H9 (cell line): ENCODE measurements around the gene CYSTM1. TPM values are rescaled to one million over a fixed set of nuclear protein-coding genes. Genes with fewer than 3 reads are reported as not detected.

Experiments used
- DNase-seq: peaks from one replicate; pipeline ENCODE4 v3.0.0-alpha.2; 2017
- H2AFZ ChIP-seq: one replicate; pipeline ENCODE4 v1.6.1; 2013; ENCODE audit warnings: mild to moderate bottlenecking, low read length, control low read depth, moderate library complexity
- H2AK5ac ChIP-seq: 2 replicates; pipeline ENCODE4 v1.6.1; 2013; ENCODE audit warnings: low read length, control low read depth, mixed read lengths; ENCODE audit not compliant: insufficient read length
- H2BK120ac ChIP-seq: one replicate; pipeline ENCODE4 v1.6.1; 2013; ENCODE audit warnings: low read depth, mild to moderate bottlenecking, low read length, control low read depth, inconsistent platforms; ENCODE audit not compliant: poor library complexity, severe bottlenecking
- H2BK12ac ChIP-seq: 2 replicates; pipeline ENCODE4 v1.6.1; 2013; ENCODE audit warnings: low read length, control low read depth, mixed read lengths, low read depth; ENCODE audit not compliant: insufficient read length
- H2BK15ac ChIP-seq: 2 replicates; pipeline ENCODE4 v1.6.1; 2013; ENCODE audit warnings: low read depth, low read length, control low read depth
- H2BK20ac ChIP-seq: one replicate; pipeline ENCODE4 v1.6.1; 2013; ENCODE audit warnings: low read depth, mild to moderate bottlenecking, low read length, control low read depth, inconsistent platforms; ENCODE audit not compliant: poor library complexity, severe bottlenecking
- H2BK5ac ChIP-seq: 2 replicates; pipeline ENCODE4 v1.6.1; 2013; ENCODE audit warnings: low read length, control low read depth, mixed read lengths; ENCODE audit not compliant: insufficient read length
- H3K14ac ChIP-seq: 2 replicates; pipeline ENCODE4 v1.6.1; 2013; ENCODE audit warnings: low read length, control low read depth; ENCODE audit not compliant: insufficient read depth
- H3K18ac ChIP-seq: 2 replicates; pipeline ENCODE4 v1.6.1; 2013; ENCODE audit warnings: low read depth, mild to moderate bottlenecking, mixed read lengths, low read length, control low read depth; ENCODE audit not compliant: insufficient read length
- H3K23ac ChIP-seq: 2 replicates; pipeline ENCODE4 v1.6.1; 2013; ENCODE audit warnings: low read length, control low read depth, mixed read lengths, low read depth; ENCODE audit not compliant: insufficient read length
- H3K23me2 ChIP-seq: 2 replicates; pipeline ENCODE4 v1.6.1; 2013; ENCODE audit warnings: low read depth, mild to moderate bottlenecking, mixed read lengths, low read length, control low read depth; ENCODE audit not compliant: insufficient read length, poor library complexity, severe bottlenecking
- H3K27ac ChIP-seq: 2 replicates; pipeline ENCODE4 v1.5.1; 2013; ENCODE audit warnings: low read length, control low read depth, mixed read lengths, low read depth; ENCODE audit not compliant: insufficient read length
- H3K27me3 ChIP-seq: 2 replicates; pipeline ENCODE4 v1.6.1; 2013; ENCODE audit warnings: low read length, control low read depth, inconsistent platforms; ENCODE audit not compliant: insufficient read depth
- H3K4ac ChIP-seq: 2 replicates; pipeline ENCODE4 v1.6.1; 2013; ENCODE audit warnings: low read depth, mild to moderate bottlenecking, control low read depth, inconsistent platforms, low read length, moderate library complexity
- H3K4me1 ChIP-seq: 2 replicates; pipeline ENCODE4 v1.6.1; 2013; ENCODE audit warnings: low read length, control low read depth, inconsistent platforms; ENCODE audit not compliant: insufficient read depth
- H3K4me2 ChIP-seq: 2 replicates; pipeline ENCODE4 v1.6.1; 2013; ENCODE audit warnings: low read length, control low read depth, mixed read lengths; ENCODE audit not compliant: insufficient read length, insufficient read depth
- H3K56ac ChIP-seq: 2 replicates; pipeline ENCODE4 v1.6.1; 2013; ENCODE audit warnings: low read depth, mild to moderate bottlenecking, mixed read lengths, low read length, control low read depth; ENCODE audit not compliant: insufficient read length
- H3K79me1 ChIP-seq: 2 replicates; pipeline ENCODE4 v1.6.1; 2013; ENCODE audit warnings: low read depth, mild to moderate bottlenecking, moderate library complexity, low read length, control low read depth, inconsistent platforms; ENCODE audit not compliant: insufficient read depth, poor library complexity, severe bottlenecking
- H3K79me2 ChIP-seq: 2 replicates; pipeline ENCODE4 v1.6.1; 2013; ENCODE audit warnings: low read length, control low read depth, inconsistent platforms; ENCODE audit not compliant: insufficient read depth
- H3K9ac ChIP-seq: 2 replicates; pipeline ENCODE4 v1.6.1; 2013; ENCODE audit warnings: low read length, control low read depth, mixed read lengths; ENCODE audit not compliant: insufficient read length; ENCODE audit errors: extremely low read depth
- H3K9me3 ChIP-seq: one replicate; pipeline ENCODE4 v1.6.1; 2013; ENCODE audit warnings: low read depth, low read length, inconsistent platforms; ENCODE audit not compliant: control insufficient read depth
- H3T11ph ChIP-seq: one replicate; pipeline ENCODE4 v1.6.1; 2013; ENCODE audit warnings: mild to moderate bottlenecking, low read length, control low read depth, inconsistent platforms
- H4K20me1 ChIP-seq: one replicate; pipeline ENCODE4 v1.6.1; 2013; ENCODE audit not compliant: control insufficient read depth, insufficient read length, insufficient read depth
- H4K5ac ChIP-seq: 2 replicates; pipeline ENCODE4 v1.6.1; 2013; ENCODE audit warnings: low read depth, mild to moderate bottlenecking, mixed read lengths, low read length, control low read depth; ENCODE audit not compliant: insufficient read length
- H4K8ac ChIP-seq: replicated peaks from 2 replicates; pipeline ENCODE4 v1.6.1; 2013; ENCODE audit warnings: low read length, control low read depth, mixed read lengths, low read depth; ENCODE audit not compliant: insufficient read length
- H4K91ac ChIP-seq: 2 replicates; pipeline ENCODE4 v1.6.1; 2013; ENCODE audit warnings: low read depth, mild to moderate bottlenecking, moderate library complexity, mixed read lengths, low read length, control low read depth; ENCODE audit not compliant: insufficient read length
- H3K27ac Mint-ChIP-seq, 3 experiments: 2 replicates in 2 of 3; 3 replicates in 1 of 3; pipeline ENCODE4 v1.8.0; 2020 to 2021; ENCODE audit warnings: mixed read lengths in 3 of 3, mild to moderate bottlenecking in 1 of 3, moderate library complexity in 1 of 3
- H3K27me3 Mint-ChIP-seq: 2 replicates; pipeline ENCODE4 v1.8.0; 2021; ENCODE audit warnings: low read depth, mild to moderate bottlenecking, moderate library complexity, mixed read lengths
- H3K36me3 Mint-ChIP-seq, 3 experiments: 2 replicates in 2 of 3; 3 replicates in 1 of 3; pipeline ENCODE4 v1.8.0; 2020 to 2021; ENCODE audit warnings: low read depth in 3 of 3, mixed read lengths in 3 of 3; ENCODE audit not compliant: insufficient read depth in 1 of 3
- H3K4me1 Mint-ChIP-seq, 2 experiments: 2 replicates each; pipeline ENCODE4 v1.8.0; 2020; ENCODE audit warnings: mixed read lengths in 2 of 2
- H3K4me3 Mint-ChIP-seq, 2 experiments: 2 replicates in 1 of 2; 3 replicates in 1 of 2; pipeline ENCODE4 v1.8.0; 2020 to 2021; ENCODE audit warnings: mild to moderate bottlenecking in 2 of 2, mixed read lengths in 2 of 2, moderate library complexity in 1 of 2
- H3K9me3 Mint-ChIP-seq, 2 experiments: 2 replicates in 1 of 2; 3 replicates in 1 of 2; pipeline ENCODE4 v1.8.0; 2020; ENCODE audit warnings: mild to moderate bottlenecking in 2 of 2, mixed read lengths in 2 of 2, moderate library complexity in 1 of 2
- CTCF ChIP-seq: fragments of 200-600 bp; sonication (generic); conservative IDR thresholded peaks from 3 replicates; pipeline ENCODE4 v1.8.0; 2021; ENCODE audit warnings: antibody characterized with exemption, mild to moderate bottlenecking
- WGBS: extraction: QIAGEN DNeasy Blood & Tissue Kit; methylation state at CpG from one replicate; pipeline ENCODE4 v1.1.7; 2013; ENCODE audit warnings: missing lambda C conversion rate, low lambda C conversion rate, mixed read lengths; ENCODE audit not compliant: insufficient read length; ENCODE audit errors: extremely low coverage; 5-methylcytosine and 5-hydroxymethylcytosine counted together
- total RNA-seq: library from RNA; stranded (reverse); gene quantifications from 2 replicates; pipeline ENCODE4 v1.2.1, GENCODE V29; 2021

The CYSTM1 gene
- total RNA-seq, 1 experiment from 2014 or later: 20.6 TPM

- peaks cover 4 to 15% (median 6%) of the 10 kb centered on the region in 3 experiments for H3K36me3 Mint-ChIP-seq
- Histone ChIP-seq H3K4me2 (no peak overlapping the region), H3K27me3 (no peaks in the 10 kb centered on the region), H3K79me2 (0 out of 2 replicates have a peak, but pooled peaks cover 1% of the 10 kb centered on the region), H3K23ac (no peak overlapping the region), H3K14ac (no peak overlapping the region), H3K9ac (no peak overlapping the region), H3K4ac (no peak overlapping the region), H2BK15ac (no peak overlapping the region), H3K23me2 (no peaks in the 10 kb centered on the region), H2BK12ac (no peak overlapping the region), H3K79me1 (peaks cover 5% of the 10 kb centered on the region), H3K4me1 (peaks cover 3% of the 10 kb centered on the region; the same call in 1 of the 2 replicates), H2BK20ac (no peak overlapping the region), H4K91ac (no peak overlapping the region), H4K20me1 (no peaks in the 10 kb centered on the region), H3K56ac (no peak overlapping the region), H3K27ac (no peak overlapping the region), H4K8ac (no peak overlapping the region), H3T11ph (no peak overlapping the region), H3K9me3 (no peaks in the 10 kb centered on the region), H3K18ac (no peak overlapping the region), H2AFZ (no peak overlapping the region), H2AK5ac (no peak overlapping the region), H4K5ac (no peak overlapping the region), H2BK5ac (no peak overlapping the region), H2BK120ac (no peak overlapping the region)
- H3K4me3 Mint-ChIP-seq: no peak overlapping the region
- no peak for TF ChIP-seq CTCF
- no peaks in the 10 kb centered on the region for H3K9me3 Mint-ChIP-seq
- peaks cover 12 to 20% of the 10 kb centered on the region in 2 experiments for H3K4me1 Mint-ChIP-seq
- peak overlapping the region in 1 of 3 experiments; percentile 41; a peak in 1 of 7 replicates for H3K27ac Mint-ChIP-seq
- DNase-seq: no peak
- H3K27me3 Mint-ChIP-seq: no peaks in the 10 kb centered on the region
- no CpG with 5 or more reads among the region's 8 CpGs for WGBS
These were observed 86.6 kb downstream of the CYSTM1 start for GRCh38 chr5:140261403-140262171.
